HG02938 (cell line): ENCODE results near the gene E2F8.

Experiments used
- ATAC-seq: cut with Tn5 transposase; IDR thresholded peaks from one replicate; pipeline ENCODE4 v1.9.1; 2021; ENCODE audit warnings: mild to moderate bottlenecking, moderate library complexity; ENCODE audit not compliant: unreplicated experiment

E2F8 gene

DNA sequence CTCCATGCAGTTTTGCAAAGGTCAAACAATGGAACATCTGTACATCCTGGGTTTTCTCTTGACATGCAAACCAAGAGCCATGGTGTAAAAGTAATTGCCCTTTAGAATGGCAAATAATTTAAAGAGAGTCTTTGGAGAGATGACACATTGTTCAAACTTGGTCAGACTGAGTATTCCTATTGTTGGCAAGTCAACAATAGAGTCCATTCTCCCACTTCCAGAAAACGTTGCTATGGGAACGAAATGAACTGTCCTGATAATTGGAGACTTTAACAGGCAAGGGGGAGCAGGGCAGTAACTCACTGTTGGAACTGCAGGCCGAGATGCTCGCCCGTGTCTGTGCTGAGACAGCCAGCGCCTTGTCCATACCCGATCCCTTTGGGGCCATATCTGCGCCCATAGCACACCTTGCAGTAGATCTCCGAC lies 52.9 kb downstream of the E2F8 start:
- no peak for ATAC-seq

DNA sequence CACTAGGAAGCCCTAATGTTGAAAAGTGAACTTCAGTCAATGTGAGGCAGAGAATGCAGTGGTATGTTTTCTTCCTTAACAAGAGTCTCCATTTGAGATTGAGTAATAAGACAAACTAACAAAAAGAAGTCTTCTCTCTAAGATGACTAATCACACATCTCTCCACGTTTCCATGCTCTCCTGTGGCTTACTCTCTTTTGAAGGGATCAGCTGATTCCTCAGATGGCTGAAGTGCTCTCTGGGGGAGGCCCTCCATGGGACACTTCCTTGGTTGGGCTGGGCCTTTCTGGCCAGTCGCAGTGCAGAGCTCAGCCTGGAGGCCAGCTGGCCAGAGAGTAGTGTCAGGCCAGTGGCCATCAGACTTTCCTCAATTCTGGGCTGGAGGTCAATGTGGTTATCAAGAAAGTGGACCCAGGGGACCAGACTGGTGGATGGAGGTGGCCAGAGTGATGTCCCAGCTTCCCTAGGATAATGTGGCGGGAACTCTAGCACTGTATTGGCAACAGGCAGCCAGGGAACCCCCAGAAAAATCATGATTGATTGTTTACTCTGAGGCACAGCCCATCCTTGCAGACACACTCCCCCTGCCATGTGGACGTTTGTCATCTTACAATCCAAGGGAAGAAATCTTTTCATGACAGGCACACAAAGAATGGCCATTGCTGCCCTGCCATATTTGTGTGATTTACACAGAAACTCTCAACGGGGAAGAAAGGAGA lies 53.5 kb downstream of the E2F8 start:
- ATAC-seq, result no peak

DNA sequence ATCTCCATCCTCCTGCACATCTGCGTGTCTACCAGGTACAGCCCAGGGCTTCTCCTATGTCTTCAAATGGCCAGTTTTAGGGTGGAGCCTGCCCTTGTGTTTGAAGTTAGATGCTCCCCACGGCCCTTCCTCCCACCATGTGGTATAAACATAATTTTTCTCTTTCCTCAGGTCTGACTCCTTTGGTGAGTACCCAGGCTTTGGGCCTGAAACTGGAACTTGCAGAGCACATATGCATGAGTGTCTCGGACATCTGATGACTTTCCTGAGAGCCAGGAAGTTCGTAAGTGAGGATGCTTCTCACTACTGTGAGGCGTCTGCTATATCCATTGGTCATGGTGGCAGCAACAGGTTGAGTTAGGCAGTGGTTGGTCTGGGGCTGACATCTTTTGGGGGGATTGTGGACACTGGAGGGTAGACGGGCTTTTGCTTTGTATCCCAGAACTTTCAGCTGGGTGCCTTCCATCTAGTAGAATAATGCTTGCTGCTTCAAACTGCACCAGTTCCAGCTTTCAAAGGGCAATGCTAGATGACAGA lies 55.2 kb downstream of the E2F8 start:
- ATAC-seq, result no peak

DNA sequence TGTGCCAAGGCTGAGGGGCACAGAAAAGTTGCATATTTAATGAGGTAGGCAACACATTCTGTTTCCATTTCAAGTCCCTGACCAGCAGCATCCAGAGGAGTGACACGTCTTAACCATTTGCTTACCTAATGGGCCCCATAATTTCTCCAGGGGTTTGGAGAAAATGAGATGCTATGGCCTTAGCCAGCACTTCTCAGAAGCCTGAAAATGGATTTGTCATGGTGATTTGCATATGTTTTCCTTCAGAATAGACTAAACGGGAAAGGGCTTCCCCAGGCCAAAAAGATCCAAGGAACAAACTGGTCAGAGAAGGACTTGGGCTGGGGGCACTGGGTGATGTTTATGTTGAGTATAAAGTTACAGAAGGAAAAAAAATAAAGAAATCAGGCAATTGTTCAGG lies 55.7 kb downstream of the E2F8 start:
- no peak for ATAC-seq

DNA sequence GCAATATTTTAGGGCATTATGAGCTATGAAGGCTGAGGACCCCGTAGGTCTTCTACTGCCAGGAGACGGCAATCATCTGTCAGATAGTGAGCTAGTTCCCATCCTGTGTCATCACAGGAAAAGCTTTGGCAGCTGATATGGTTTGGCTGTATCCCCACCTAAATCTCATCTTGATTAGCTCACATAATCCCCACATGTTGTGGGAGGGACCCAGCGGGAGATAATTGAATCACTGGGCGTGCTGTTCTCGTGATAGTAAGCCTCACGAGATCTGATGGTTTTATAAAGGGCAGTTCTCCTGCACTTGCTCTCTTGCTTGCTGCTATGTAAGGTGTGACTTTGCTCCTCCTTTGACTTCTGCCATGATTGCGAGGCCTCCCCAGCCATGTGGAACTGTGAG lies 57.1 kb downstream of the E2F8 start:
- ATAC-seq, result no peak

DNA sequence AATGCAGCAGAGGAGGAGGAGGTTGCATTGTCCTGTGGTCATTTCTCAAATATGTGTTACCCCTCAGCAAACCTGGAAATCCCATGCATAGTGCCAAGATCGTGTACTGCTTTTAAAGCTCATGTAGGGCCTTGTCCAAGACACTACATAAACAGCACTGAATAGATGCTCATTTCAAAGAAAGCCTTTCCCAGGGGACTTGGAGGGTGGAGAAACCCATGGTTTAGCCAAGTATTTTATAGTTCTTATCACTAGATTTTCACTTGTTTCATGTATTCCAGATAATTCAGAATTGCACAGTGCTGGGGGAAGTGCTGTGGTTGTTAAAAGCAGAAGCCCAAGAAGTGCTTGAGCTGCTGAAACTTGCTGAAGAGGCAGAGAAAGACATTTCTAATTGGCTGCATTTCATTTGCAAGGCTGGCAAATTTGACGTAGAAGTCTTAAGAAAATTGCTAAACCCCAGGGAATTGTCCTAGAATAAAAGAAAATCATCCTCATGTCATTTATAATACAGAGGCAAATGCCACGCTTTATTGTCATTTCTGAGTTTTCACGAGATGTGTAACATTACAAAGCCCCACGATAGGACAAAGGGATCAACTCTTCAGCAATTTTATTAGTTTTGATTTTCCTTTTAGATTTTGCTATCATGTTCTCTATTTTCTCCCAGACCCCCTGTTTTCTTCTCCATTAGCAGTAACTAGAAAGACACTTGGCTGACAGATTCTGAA lies 59.0 kb downstream of the E2F8 start:
- ATAC-seq, result no peak

DNA sequence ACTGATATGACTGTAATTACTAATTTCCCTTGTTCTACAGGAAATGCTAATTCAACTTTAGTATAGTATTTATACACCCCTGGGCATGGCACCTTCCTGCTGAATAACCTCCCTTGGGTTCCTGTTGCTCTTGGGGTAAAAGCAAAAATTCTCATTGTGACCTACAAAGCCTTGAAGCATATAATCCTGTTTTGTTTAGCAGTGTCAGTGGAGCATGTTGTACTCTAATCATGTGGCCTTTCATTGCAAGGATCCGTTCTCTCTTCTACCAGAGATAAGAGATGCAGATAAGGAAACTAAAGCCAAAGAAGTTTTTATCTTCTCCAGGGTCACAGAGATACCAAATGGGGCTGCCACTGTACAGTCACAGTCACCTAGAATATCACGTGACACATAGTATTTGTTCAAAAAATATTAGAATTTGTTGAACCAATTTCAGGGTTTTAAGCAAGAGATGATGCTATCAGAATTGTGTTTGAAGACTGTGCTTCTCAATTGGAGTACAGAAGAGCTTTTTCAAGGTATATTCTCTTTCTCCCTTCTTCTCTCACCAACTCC lies 64.0 kb downstream of the E2F8 start:
- no peak for ATAC-seq
